Osteoblast (primary cell): ENCODE measurements around the gene MARCHF10. TPM values are rescaled to one million over a fixed set of nuclear protein-coding genes. Genes with fewer than 3 reads are reported as not detected.

Experiments used
- DNase-seq: peaks from one replicate; pipeline ENCODE4 v3.0.0; 2011; ENCODE audit warnings: low spot score, mixed read lengths; ENCODE audit not compliant: insufficient read length; ENCODE audit errors: missing footprints
- H2AFZ ChIP-seq: 2 replicates; pipeline ENCODE4 v1.6.0; 2011; ENCODE audit warnings: mild to moderate bottlenecking, low read length
- H3K27ac ChIP-seq: 2 replicates; pipeline ENCODE4 v1.5.1; 2011; ENCODE audit warnings: mild to moderate bottlenecking, low read depth, low read length, moderate library complexity
- H3K27me3 ChIP-seq: 2 replicates; pipeline ENCODE4 v1.6.0; 2012; ENCODE audit warnings: mild to moderate bottlenecking, control low read depth, inconsistent platforms, low read length, moderate library complexity; ENCODE audit not compliant: insufficient read depth
- H3K36me3 ChIP-seq: 2 replicates; pipeline ENCODE4 v1.5.1; 2011; ENCODE audit warnings: mild to moderate bottlenecking, low read length, control low read depth, moderate library complexity; ENCODE audit not compliant: insufficient read depth
- H3K4me1 ChIP-seq: 2 replicates; pipeline ENCODE4 v1.5.1; 2011; ENCODE audit warnings: mild to moderate bottlenecking, low read length, control low read depth, moderate library complexity; ENCODE audit not compliant: insufficient read depth
- H3K4me2 ChIP-seq: 2 replicates; pipeline ENCODE4 v1.6.0; 2011; ENCODE audit warnings: mild to moderate bottlenecking, low read length; ENCODE audit not compliant: insufficient read depth
- H3K4me3 ChIP-seq: fragments of 200-600 bp; sonication (generic); 3 replicates; pipeline ENCODE4 v1.5.1; 2012; ENCODE audit warnings: mild to moderate bottlenecking, low read length, inconsistent platforms; ENCODE audit not compliant: insufficient read depth
- H3K79me2 ChIP-seq: 2 replicates; pipeline ENCODE4 v1.6.0; 2012; ENCODE audit warnings: mild to moderate bottlenecking, low read length, control low read depth, inconsistent platforms; ENCODE audit not compliant: insufficient read depth
- H3K9me3 ChIP-seq: 2 replicates; pipeline ENCODE4 v1.5.1; 2011; ENCODE audit warnings: low read depth, low read length, control low read depth
- H4K20me1 ChIP-seq: 2 replicates; pipeline ENCODE4 v1.6.0; 2012; ENCODE audit warnings: mild to moderate bottlenecking, low read length, control low read depth; ENCODE audit not compliant: insufficient read depth
- CTCF ChIP-seq: IDR thresholded peaks from 2 replicates; pipeline ENCODE4 v1.5.1; 2011; ENCODE audit warnings: mild to moderate bottlenecking, low read depth, low read length, moderate library complexity; ENCODE audit errors: extremely low read depth
- total RNA-seq: library from RNA; depleted of rRNA; stranded (reverse); fragments of >200 nt; gene quantifications from 2 replicates; pipeline ENCODE4 v1.2.3, GENCODE V29; 2012

Gene MARCHF10
- total RNA-seq, 1 donor, result under 0.01 TPM

GRCh38 chr17:62688398-62689160 is 119.5 kb downstream of the MARCHF10 start:
- no peaks in the 10 kb centered on the region for H3K4me1 ChIP-seq
- no peaks in the 10 kb centered on the region for H3K79me2 ChIP-seq
- H3K4me3 ChIP-seq, result no peak overlapping the region
- H3K9me3 ChIP-seq, result no peaks in the 10 kb centered on the region
- peaks cover 87% of the 10 kb centered on the region for H3K36me3 ChIP-seq
- H3K27ac ChIP-seq, result no peak overlapping the region
- peak; percentile 32 for DNase-seq
- H3K4me2 ChIP-seq, result no peak overlapping the region
- no peak for TF ChIP-seq CTCF
- H2AFZ ChIP-seq, result no peak overlapping the region
- no peaks in the 10 kb centered on the region for H3K27me3 ChIP-seq
- peaks cover 11% of the 10 kb centered on the region for H4K20me1 ChIP-seq

- TF ChIP-seq CTCF, result no peak
- H3K27me3 ChIP-seq, result no peaks in the 10 kb centered on the region
- no peaks in the 10 kb centered on the region for H3K9me3 ChIP-seq
- H4K20me1 ChIP-seq, result peaks cover 11% of the 10 kb centered on the region
- no peak overlapping the region for H3K27ac ChIP-seq
- no peak overlapping the region for H3K4me3 ChIP-seq
- H3K36me3 ChIP-seq, result peaks cover 86% of the 10 kb centered on the region
- DNase-seq, result peak; percentile 69
- no peak overlapping the region for H2AFZ ChIP-seq
- H3K4me2 ChIP-seq, result no peak overlapping the region
- no peaks in the 10 kb centered on the region for H3K4me1 ChIP-seq
- H3K79me2 ChIP-seq, result no peaks in the 10 kb centered on the region
Measured at GRCh38 chr17:62687997-62688396, 120.1 kb downstream of the MARCHF10 start.

GRCh38 chr17:62684179-62684578 is 123.9 kb downstream of the MARCHF10 start:
- H3K79me2 ChIP-seq, result no peaks in the 10 kb centered on the region
- no peak overlapping the region for H3K4me3 ChIP-seq
- no peaks in the 10 kb centered on the region for H3K27me3 ChIP-seq
- peaks cover 11% of the 10 kb centered on the region for H4K20me1 ChIP-seq
- H2AFZ ChIP-seq, result no peak overlapping the region
- H3K4me1 ChIP-seq, result no peaks in the 10 kb centered on the region
- H3K9me3 ChIP-seq, result no peaks in the 10 kb centered on the region
- H3K4me2 ChIP-seq, result no peak overlapping the region
- TF ChIP-seq CTCF, result no peak
- peak; percentile 18 for DNase-seq
- no peak overlapping the region for H3K27ac ChIP-seq
- H3K36me3 ChIP-seq, result peaks cover 86% of the 10 kb centered on the region

GRCh38 chr17:62681939-62682381 is 126.2 kb downstream of the MARCHF10 start:
- Histone ChIP-seq H4K20me1 (peaks cover 7% of the 10 kb centered on the region), H3K79me2 (no peaks in the 10 kb centered on the region), H3K27me3 (no peaks in the 10 kb centered on the region), H3K27ac (no peak overlapping the region), H3K9me3 (no peaks in the 10 kb centered on the region), H2AFZ (no peak overlapping the region), H3K36me3 (peaks cover 86% of the 10 kb centered on the region), H3K4me2 (no peak overlapping the region), H3K4me3 (no peak overlapping the region), H3K4me1 (no peaks in the 10 kb centered on the region)
- DNase-seq, result peak; percentile 72
- TF ChIP-seq CTCF, result no peak
